H1 (cell line): ENCODE results near the gene FGF11. TPM values are rescaled to one million over a fixed set of nuclear protein-coding genes. Genes with fewer than 3 reads are reported as not detected.

Experiments used
- ASH2L ChIP-seq: fragments of 200-600, 300-600 bp; sonication (generic); IDR thresholded peaks from one replicate; pipeline ENCODE4 v1.7.1; 2017; ENCODE audit warnings: low read length
- BCL11A ChIP-seq, 2 experiments: IDR thresholded peaks; one replicate each; pipeline ENCODE4 v1.6.1; 2011; ENCODE audit warnings: low read depth in 2 of 2, low read length in 2 of 2, mild to moderate bottlenecking in 2 of 2
- CEBPB ChIP-seq: IDR thresholded peaks from 2 replicates; pipeline ENCODE4 v1.6.1; 2012; ENCODE audit warnings: low read depth, low read length
- EGR1 ChIP-seq: IDR thresholded peaks from 2 replicates; pipeline ENCODE4 v1.6.1; 2011; ENCODE audit warnings: low read depth, low read length, borderline replicate concordance
- EZH2 ChIP-seq: fragments of 200-600 bp; sonication (generic); IDR thresholded peaks from 2 replicates; pipeline ENCODE4 v1.7.1; 2012; ENCODE audit warnings: low read depth, mild to moderate bottlenecking, moderate library complexity, low read length, inconsistent platforms; ENCODE audit not compliant: severe bottlenecking
- JUND ChIP-seq: IDR thresholded peaks from 2 replicates; pipeline ENCODE4 v1.6.1; 2011; ENCODE audit warnings: mild to moderate bottlenecking, improper control_type of control experiment, low read length
- KDM1A ChIP-seq: fragments of 200-600, 300-600 bp; sonication (generic); IDR thresholded peaks from 2 replicates; pipeline ENCODE4 v1.7.1; 2016; ENCODE audit warnings: mild to moderate bottlenecking, low read length, borderline replicate concordance
- KDM4A ChIP-seq: IDR thresholded peaks from one replicate; pipeline ENCODE4 v1.7.1; 2012; ENCODE audit warnings: low read depth, mild to moderate bottlenecking, moderate library complexity, low read length, inconsistent platforms; ENCODE audit not compliant: severe bottlenecking
- MAFK ChIP-seq: IDR thresholded peaks from 2 replicates; pipeline ENCODE4 v1.6.1; 2012; ENCODE audit warnings: low read depth, mild to moderate bottlenecking, improper control_type of control experiment, low read length
- NANOG ChIP-seq: IDR thresholded peaks from 2 replicates; pipeline ENCODE4 v1.6.1; 2011; ENCODE audit warnings: low read length, low read depth, mild to moderate bottlenecking, inconsistent platforms; ENCODE audit not compliant: insufficient read depth, poor library complexity, severe bottlenecking
- NRF1 ChIP-seq: IDR thresholded peaks from 2 replicates; pipeline ENCODE4 v1.6.1; 2011; ENCODE audit warnings: mild to moderate bottlenecking, low read depth, low read length, improper control_type of control experiment
- PHF8 ChIP-seq: fragments of 200-600 bp; sonication (generic); conservative IDR thresholded peaks from 2 replicates; pipeline ENCODE4 v1.7.1; 2012; ENCODE audit warnings: low read depth, mild to moderate bottlenecking, inconsistent platforms, low read length, moderate library complexity
- POLR2AphosphoS5 ChIP-seq: IDR thresholded peaks from 2 replicates; pipeline ENCODE4 v1.6.1; 2011; ENCODE audit warnings: low read depth, low read length
- RBBP5 ChIP-seq: IDR thresholded peaks from 2 replicates; pipeline ENCODE4 v1.7.1; 2012; ENCODE audit warnings: low read depth, mild to moderate bottlenecking, inconsistent platforms, low read length, moderate library complexity, borderline replicate concordance
- RNF2 ChIP-seq: fragments of 200-900, 300-1000 bp; sonication (generic); IDR thresholded peaks from 2 replicates; pipeline ENCODE4 v1.7.1; 2016; ENCODE audit warnings: borderline replicate concordance, low read depth, mild to moderate bottlenecking, antibody characterized with exemption, low read length; ENCODE audit not compliant: poor library complexity, severe bottlenecking; ENCODE audit errors: missing control alignments
- SIN3A ChIP-seq, 2 experiments: IDR thresholded peaks in 1 of 2; conservative IDR thresholded peaks in 1 of 2; 2 replicates each; pipeline ENCODE4 v1.6.1; 2011 to 2012; ENCODE audit warnings: low read length in 2 of 2, improper control_type of control experiment in 1 of 2, low read depth in 1 of 2, mild to moderate bottlenecking in 1 of 2
- SUZ12 ChIP-seq: fragments of 200-600 bp; sonication (generic); IDR thresholded peaks from 2 replicates; pipeline ENCODE4 v1.6.1; 2012; ENCODE audit warnings: mild to moderate bottlenecking, inconsistent platforms, low read length, moderate library complexity, mixed read lengths
- TAF1 ChIP-seq: IDR thresholded peaks from 2 replicates; pipeline ENCODE4 v1.6.1; 2011; ENCODE audit warnings: mild to moderate bottlenecking, low read depth, low read length
- YY1 ChIP-seq: IDR thresholded peaks from 2 replicates; pipeline ENCODE4 v1.6.1; 2011; ENCODE audit warnings: low read depth, mild to moderate bottlenecking, low read length
- ZNF274 ChIP-seq: IDR thresholded peaks from 2 replicates; pipeline ENCODE4 v1.7.0; 2012; ENCODE audit warnings: low read length, borderline replicate concordance; ENCODE audit errors: extremely low read depth
- polyA plus RNA-seq, 7 experiments: library from polyadenylated mRNA; depleted of rRNA in 3 of 7; stranded (reverse) in 5 of 7; unstranded in 2 of 7; fragments of >200 nt in 5 of 7; fragments of 200-250 nt in 2 of 7; gene quantifications; 1 replicate in 5 of 7; 2 replicates in 1 of 7; 4 replicates in 1 of 7; pipeline versions ENCODE4 v1.2.1 to v1.2.3, GENCODE V29; 2011 to 2013; ENCODE audit warnings: missing spikeins in 2 of 7, mixed read lengths in 2 of 7
- total RNA-seq: library from RNA; stranded (reverse); fragmentation: NEBNext Ultra II Directional; extraction: Animal tissue kit (Norgen Biotek cat#: 25700); gene quantifications from 2 replicates; pipeline ENCODE4 v1.2.1, GENCODE V29; 2021

The FGF11 gene
- total and polyA plus RNA-seq, 2 of the 8 experiments (the other 6 are each of a cell fraction or from before 2014, with no cell fraction given), result 11.8 to 26.1 TPM

- no peak for TF ChIP-seq EZH2
- TF ChIP-seq KDM4A, result peak; percentile 60
- 0 out of 2 replicates have a peak, but pooled peaks have one; percentile 22 for TF ChIP-seq RBBP5
- TF ChIP-seq SUZ12, result no peak
- peak; percentile 44; the same call in 1 of the 2 replicates for TF ChIP-seq PHF8
- TF ChIP-seq NRF1, result no peak
- no peak for TF ChIP-seq EGR1
- TF ChIP-seq JUND, result no peak
- TF ChIP-seq YY1, result peak; percentile 29; the same call in 1 of the 2 replicates
- TF ChIP-seq MAFK, result no peak
- no peak for TF ChIP-seq ASH2L
- TF ChIP-seq POLR2AphosphoS5, result no peak
- TF ChIP-seq KDM1A, result no peak
- no peak for TF ChIP-seq CEBPB
- TF ChIP-seq BCL11A (IDR thresholded peaks at IDR 0.05; ENCODE audit: low read depth in 2 of 2, low read length in 2 of 2), result no peak
- peak; percentile 58 for TF ChIP-seq TAF1
- TF ChIP-seq NANOG, result no peak
- TF ChIP-seq SIN3A (conservative IDR thresholded peaks at IDR 0.05 in 1 of 2, IDR thresholded peaks at IDR 0.05 in 1 of 2; ENCODE audit: low read depth in 1 of 2, low read length in 2 of 2), result no peak; a peak in 1 of 4 replicates
- no peak for TF ChIP-seq RNF2
- TF ChIP-seq ZNF274, result no peak
These were observed 40.1 kb downstream of the FGF11 start, which contains the start of gene ZBTB4 (continued) for GRCh38 chr17:7479213-7480088.
